ENCODE results near the gene LLGL1. TPM values are rescaled to one million over a fixed set of nuclear protein-coding genes. Genes with fewer than 3 reads are reported as not detected.
A peak's percentile ranks its signal among the peaks of the same experiment; 100 is the strongest.

LLGL1 gene
- total RNA-seq, 2 donors from 2014 or later = 66.3 to 69.3 TPM

DNA sequence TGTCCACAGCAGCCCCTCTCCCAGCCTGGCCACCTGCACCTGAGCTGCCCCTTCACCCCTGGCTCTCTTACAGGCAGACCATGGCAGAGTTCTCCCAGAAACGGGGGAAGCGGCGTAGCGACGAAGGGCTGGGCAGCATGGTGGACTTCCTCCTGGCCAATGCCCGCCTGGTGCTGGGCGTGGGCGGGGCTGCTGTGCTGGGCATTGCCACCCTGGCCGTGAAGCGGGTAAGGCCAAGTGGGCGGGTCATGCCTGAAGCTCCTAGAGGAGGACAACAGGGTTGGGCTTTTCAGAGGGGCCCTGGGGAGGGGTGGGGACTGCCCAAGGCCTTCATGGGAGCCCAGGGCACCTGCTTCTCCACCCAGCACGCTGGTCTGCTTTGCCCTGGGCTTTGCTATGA, 37.2 kb downstream of the LLGL1 start:
- no peaks in the 10 kb centered on the region for H3K27me3 Mint-ChIP-seq (ENCODE audit: insufficient read depth)
- Histone ChIP-seq H3K4me3 (ENCODE audit: low read length) (no peak overlapping the region), H3K9me3 (ENCODE audit: control insufficient read depth, low read length) (no peaks in the 10 kb centered on the region), H3K36me3 (ENCODE audit: control insufficient read depth, insufficient read depth, low read length) (peaks cover 28% of the 10 kb centered on the region), H3K27ac (ENCODE audit: low read depth, low read length) (no peak overlapping the region), H3K9ac (ENCODE audit: extremely low read depth, low read length, poor library complexity, severe bottlenecking) (no peak overlapping the region), H3K27me3 (ENCODE audit: control insufficient read depth, insufficient read depth, low read length, poor library complexity, severe bottlenecking) (no peaks in the 10 kb centered on the region), H3K4me1 (ENCODE audit: control insufficient read depth, insufficient read depth, low read length) (peaks cover 5% of the 10 kb centered on the region)
- no peak overlapping the region for H3K27ac Mint-ChIP-seq
- H3K9me3 Mint-ChIP-seq = no peaks in the 10 kb centered on the region
- H3K36me3 Mint-ChIP-seq (ENCODE audit: low read depth) = peaks cover 12% of the 10 kb centered on the region
- WGBS, 2 experiments (ENCODE audit: insufficient coverage in 1 of 2, insufficient read length in 1 of 2) = 94 to 95% methylated on average over 12 of the region's 12 CpGs
- DNase-seq = no peak
- peaks cover 16% of the 10 kb centered on the region for H3K4me1 Mint-ChIP-seq
- TF ChIP-seq, protein P1, sequence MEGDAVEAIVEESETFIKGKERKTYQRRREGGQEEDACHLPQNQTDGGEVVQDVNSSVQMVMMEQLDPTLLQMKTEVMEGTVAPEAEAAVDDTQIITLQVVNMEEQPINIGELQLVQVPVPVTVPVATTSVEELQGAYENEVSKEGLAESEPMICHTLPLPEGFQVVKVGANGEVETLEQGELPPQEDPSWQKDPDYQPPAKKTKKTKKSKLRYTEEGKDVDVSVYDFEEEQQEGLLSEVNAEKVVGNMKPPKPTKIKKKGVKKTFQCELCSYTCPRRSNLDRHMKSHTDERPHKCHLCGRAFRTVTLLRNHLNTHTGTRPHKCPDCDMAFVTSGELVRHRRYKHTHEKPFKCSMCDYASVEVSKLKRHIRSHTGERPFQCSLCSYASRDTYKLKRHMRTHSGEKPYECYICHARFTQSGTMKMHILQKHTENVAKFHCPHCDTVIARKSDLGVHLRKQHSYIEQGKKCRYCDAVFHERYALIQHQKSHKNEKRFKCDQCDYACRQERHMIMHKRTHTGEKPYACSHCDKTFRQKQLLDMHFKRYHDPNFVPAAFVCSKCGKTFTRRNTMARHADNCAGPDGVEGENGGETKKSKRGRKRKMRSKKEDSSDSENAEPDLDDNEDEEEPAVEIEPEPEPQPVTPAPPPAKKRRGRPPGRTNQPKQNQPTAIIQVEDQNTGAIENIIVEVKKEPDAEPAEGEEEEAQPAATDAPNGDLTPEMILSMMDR (conservative IDR thresholded peaks at IDR 0.05) = no peak
- H3K4me3 Mint-ChIP-seq = no peak overlapping the region

DNA sequence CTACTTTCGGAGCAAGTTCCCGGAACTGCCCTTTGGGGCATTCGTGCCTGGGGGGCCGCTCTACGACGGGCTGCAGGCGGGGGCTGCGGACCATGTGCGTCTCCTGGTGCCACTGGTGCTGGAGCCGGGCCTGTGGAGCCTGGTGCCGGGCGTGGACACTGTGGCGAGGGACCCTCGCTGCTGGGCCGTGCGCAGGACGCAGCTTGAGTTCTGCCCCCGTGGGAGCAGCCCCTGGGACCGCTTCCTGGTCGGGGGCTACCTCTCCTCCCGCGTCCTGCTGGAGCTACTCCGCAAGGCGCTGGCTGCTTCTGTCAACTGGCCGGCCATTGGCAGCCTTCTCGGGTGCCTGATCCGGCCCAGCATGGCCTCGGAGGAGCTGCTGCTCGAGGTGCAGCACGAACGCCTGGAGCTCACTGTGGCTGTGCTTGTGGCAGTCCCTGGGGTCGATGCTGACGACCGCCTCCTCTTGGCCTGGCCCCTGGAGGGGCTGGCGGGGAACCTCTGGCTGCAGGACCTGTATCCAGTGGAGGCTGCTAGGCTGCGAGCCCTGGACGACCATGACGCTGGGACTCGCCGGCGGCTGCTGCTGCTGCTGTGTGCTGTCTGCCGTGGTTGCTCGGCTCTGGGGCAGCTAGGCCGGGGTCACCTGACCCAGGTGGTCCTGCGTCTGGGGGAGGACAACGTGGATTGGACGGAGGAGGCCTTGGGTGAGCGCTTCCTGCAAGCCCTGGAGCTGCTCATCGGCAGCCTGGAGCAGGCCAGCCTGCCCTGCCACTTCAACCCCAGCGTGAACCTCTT, 38.6 kb downstream of the LLGL1 start:
- Histone ChIP-seq H3K36me3 (ENCODE audit: control insufficient read depth, insufficient read depth, low read length) (peaks cover 28% of the 10 kb centered on the region), H3K9ac (ENCODE audit: extremely low read depth, low read length, poor library complexity, severe bottlenecking) (no peak overlapping the region), H3K4me3 (ENCODE audit: low read length) (no peak overlapping the region), H3K27ac (ENCODE audit: low read depth, low read length) (no peak overlapping the region), H3K4me1 (ENCODE audit: control insufficient read depth, insufficient read depth, low read length) (peaks cover 5% of the 10 kb centered on the region), H3K27me3 (ENCODE audit: control insufficient read depth, insufficient read depth, low read length, poor library complexity, severe bottlenecking) (no peaks in the 10 kb centered on the region), H3K9me3 (ENCODE audit: control insufficient read depth, low read length) (no peaks in the 10 kb centered on the region)
- TF ChIP-seq, protein P1 (conservative IDR thresholded peaks at IDR 0.05) = no peak
- Mint-ChIP-seq H3K4me1 (peaks cover 20% of the 10 kb centered on the region), H3K9me3 (no peaks in the 10 kb centered on the region), H3K36me3 (ENCODE audit: low read depth) (peaks cover 12% of the 10 kb centered on the region), H3K4me3 (no peak overlapping the region), H3K27ac (no peak overlapping the region), H3K27me3 (ENCODE audit: insufficient read depth) (no peaks in the 10 kb centered on the region)
- no peak for DNase-seq
- 94% methylated on average over 43 to 50 of the region's 50 CpGs for WGBS, 2 experiments (ENCODE audit: insufficient coverage in 1 of 2, insufficient read length in 1 of 2)

GRCh38 chr17:18267366-18267765, 41.9 kb downstream of the LLGL1 start:
- Mint-ChIP-seq H3K4me3 (no peak overlapping the region), H3K27ac (peak overlapping the region; percentile 85), H3K9me3 (no peaks in the 10 kb centered on the region), H3K27me3 (ENCODE audit: insufficient read depth) (no peaks in the 10 kb centered on the region), H3K36me3 (ENCODE audit: low read depth) (peaks cover 12% of the 10 kb centered on the region), H3K4me1 (peaks cover 10% of the 10 kb centered on the region)
- TF ChIP-seq, protein P1 (conservative IDR thresholded peaks at IDR 0.05) = no peak
- Histone ChIP-seq H3K9me3 (ENCODE audit: control insufficient read depth, low read length) (no peaks in the 10 kb centered on the region), H3K4me1 (ENCODE audit: control insufficient read depth, insufficient read depth, low read length) (no peaks in the 10 kb centered on the region), H3K27me3 (ENCODE audit: control insufficient read depth, insufficient read depth, low read length, poor library complexity, severe bottlenecking) (no peaks in the 10 kb centered on the region), H3K27ac (ENCODE audit: low read depth, low read length) (no peak overlapping the region), H3K9ac (ENCODE audit: extremely low read depth, low read length, poor library complexity, severe bottlenecking) (no peak overlapping the region), H3K4me3 (ENCODE audit: low read length) (no peak overlapping the region), H3K36me3 (ENCODE audit: control insufficient read depth, insufficient read depth, low read length) (peaks cover 31% of the 10 kb centered on the region)
- WGBS, 2 experiments (ENCODE audit: insufficient coverage in 1 of 2, insufficient read length in 1 of 2) = 82 to 83% methylated on average over 9 to 10 of the region's 10 CpGs
- DNase-seq = peak; percentile 59

Data from endodermal cell (in vitro differentiated cells).